ENCODE measurements around the gene GGCT. TPM values are rescaled to one million over a fixed set of nuclear protein-coding genes. Genes with fewer than 3 reads are reported as not detected.
"Not testable (repeated sequence)": the region's sequence is repeated elsewhere in the genome, so short reads cannot be mapped to it uniquely, and the experiment has no call there.

GGCT gene
- total RNA-seq, 8 experiments from 2014 or later: 31.6 to 71.6 (median 49.3) TPM

DNA sequence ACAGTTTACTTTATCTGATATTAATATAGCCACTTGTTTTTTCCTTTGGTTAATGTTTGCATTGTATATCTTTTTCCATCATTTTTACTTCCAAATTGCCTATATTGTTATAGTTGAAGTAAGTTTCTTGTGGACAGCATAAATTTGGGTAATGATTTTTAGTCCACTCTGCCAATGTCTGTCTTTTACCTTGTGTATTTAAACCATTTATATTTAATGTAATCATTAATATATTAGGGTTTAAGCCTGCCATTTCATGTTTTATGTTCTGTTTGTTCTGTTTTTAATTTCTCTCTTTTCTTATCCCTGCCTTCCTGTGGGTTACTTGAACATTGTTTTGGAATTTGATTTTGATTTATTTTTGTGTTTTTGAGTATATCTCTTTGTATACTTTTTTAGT lies 13.2 kb downstream of the GGCT start:
- in situ Hi-C loops (cut with MboI; ENCODE audit: low pct_unique_long_range_greater_than_20kb in 2 of 9, low sequenced_read_pairs in 9 of 9, unreplicated experiment in 9 of 9): no loop called here
- Histone ChIP-seq H3K4me1 (replicated peaks in 1 of 2) (no peaks in the 10 kb centered on the region), H3K4me3 (no peak overlapping the region), H3K27ac (no peak overlapping the region)
- no peak for ATAC-seq (replicated peaks in 6 of 8)

- in situ Hi-C loops (cut with MboI; ENCODE audit: low pct_unique_long_range_greater_than_20kb in 2 of 9, low sequenced_read_pairs in 9 of 9, unreplicated experiment in 9 of 9): no loop called here
- H3K4me1 ChIP-seq (replicated peaks in 1 of 2): no peaks in the 10 kb centered on the region
- H3K4me3 ChIP-seq: no peak overlapping the region
- no peak overlapping the region for H3K27ac ChIP-seq
- 60 to 100% (median 87%) methylated on average over 1 of the region's 1 CpG; no CpG with 5 or more reads in 4 of the 10 experiments for WGBS, 10 experiments
- no peak for ATAC-seq (replicated peaks in 6 of 8)
These were observed 17.3 kb downstream of the GGCT start for GRCh38 chr7:30487371-30487770.

DNA sequence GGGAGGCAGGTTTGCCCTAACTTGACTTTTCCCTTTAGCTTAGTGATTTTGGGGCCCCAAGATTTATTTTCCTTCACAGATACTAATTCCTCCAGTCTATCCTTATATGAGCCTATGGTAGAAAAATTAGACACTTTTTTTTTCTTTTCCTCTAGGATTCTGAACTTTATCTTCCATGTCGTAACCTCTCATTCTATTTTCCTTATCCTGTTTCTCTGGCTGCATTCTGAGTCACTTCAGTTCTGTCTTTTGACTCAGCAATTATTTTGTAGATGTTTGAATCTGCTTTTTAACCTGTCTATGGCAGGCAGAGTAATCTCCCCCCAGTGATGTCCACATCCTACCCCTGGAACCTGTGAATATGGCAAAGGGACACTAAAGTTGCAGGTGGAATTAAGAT lies 19.0 kb downstream of the GGCT start:
- Histone ChIP-seq H3K27ac (no peak overlapping the region), H3K4me3 (no peak overlapping the region), H3K4me1 (replicated peaks in 1 of 2) (no peaks in the 10 kb centered on the region)
- ATAC-seq (replicated peaks in 6 of 8): no peak
- WGBS, 10 experiments: 57 to 100% (median 100%) methylated on average over 1 of the region's 1 CpG; no CpG with 5 or more reads in 1 of the 10 experiments
- in situ Hi-C loops (cut with MboI; ENCODE audit: low pct_unique_long_range_greater_than_20kb in 2 of 9, low sequenced_read_pairs in 9 of 9, unreplicated experiment in 9 of 9): no loop called here

- H3K4me1 ChIP-seq (replicated peaks in 1 of 2): not testable (repeated sequence)
These were observed 23.2 kb downstream of the GGCT start for GRCh38 chr7:30481416-30481815.

GRCh38 chr7:30479202-30480120 lies 25.2 kb downstream of the GGCT start:
- H3K27ac ChIP-seq: no peak overlapping the region
- WGBS, 10 experiments: 17 to 100% (median 75%) methylated on average over 1 to 10 of the region's 14 CpGs; no CpG with 5 or more reads in 1 of the 10 experiments
- H3K4me1 ChIP-seq (replicated peaks in 1 of 2): peaks cover 0 to 3% of the 10 kb centered on the region in 2 donors
- peak overlapping the region in 2 of 5 donors; percentile 65 to 79 for H3K4me3 ChIP-seq
- in situ Hi-C loops (cut with MboI; ENCODE audit: low pct_unique_long_range_greater_than_20kb in 2 of 9, low sequenced_read_pairs in 9 of 9, unreplicated experiment in 9 of 9): no loop called here
- no peak for ATAC-seq (replicated peaks in 6 of 8)

More at GRCh38 chr7:30481416-30481815, 23.2 kb downstream of the GGCT start:
- H3K4me3 ChIP-seq; H3K27ac ChIP-seq; ATAC-seq (replicated peaks in 6 of 8); in situ Hi-C loops (cut with MboI; ENCODE audit: low pct_unique_long_range_greater_than_20kb in 2 of 9, low sequenced_read_pairs in 9 of 9, unreplicated experiment in 9 of 9): not testable (repeated sequence)
- WGBS, 10 experiments: 75 to 100% (median 90%) methylated on average over 2 to 9 of the region's 9 CpGs; no CpG with 5 or more reads in 1 of the 10 experiments

- WGBS, 10 experiments: 0 to 37% (median 5%) methylated on average over 3 to 20 of the region's 77 CpGs; no CpG with 5 or more reads in 1 of the 10 experiments
- peaks cover 0 to 3% of the 10 kb centered on the region in 2 donors for H3K4me1 ChIP-seq (replicated peaks in 1 of 2)
- ATAC-seq (replicated peaks in 6 of 8): peak; percentile 87 to 97 (median 96)
- in situ Hi-C loops (cut with MboI; ENCODE audit: low pct_unique_long_range_greater_than_20kb in 2 of 9, low sequenced_read_pairs in 9 of 9, unreplicated experiment in 9 of 9): no loop called here
- H3K4me3 ChIP-seq: peak within 1 kb of the TSS; percentile 52 to 79 (median 65)
- H3K27ac ChIP-seq: peak within 1 kb of the TSS in 1 of 2 donors; percentile 29
These were observed 26.1 kb downstream of the GGCT start, which contains the start of gene NOD1 for GRCh38 chr7:30478349-30479201. TSS of gene NOD1 (minus strand) at chr7:30478784. CDS start at chr7:30456921, 21,863 bp downstream.

DNA sequence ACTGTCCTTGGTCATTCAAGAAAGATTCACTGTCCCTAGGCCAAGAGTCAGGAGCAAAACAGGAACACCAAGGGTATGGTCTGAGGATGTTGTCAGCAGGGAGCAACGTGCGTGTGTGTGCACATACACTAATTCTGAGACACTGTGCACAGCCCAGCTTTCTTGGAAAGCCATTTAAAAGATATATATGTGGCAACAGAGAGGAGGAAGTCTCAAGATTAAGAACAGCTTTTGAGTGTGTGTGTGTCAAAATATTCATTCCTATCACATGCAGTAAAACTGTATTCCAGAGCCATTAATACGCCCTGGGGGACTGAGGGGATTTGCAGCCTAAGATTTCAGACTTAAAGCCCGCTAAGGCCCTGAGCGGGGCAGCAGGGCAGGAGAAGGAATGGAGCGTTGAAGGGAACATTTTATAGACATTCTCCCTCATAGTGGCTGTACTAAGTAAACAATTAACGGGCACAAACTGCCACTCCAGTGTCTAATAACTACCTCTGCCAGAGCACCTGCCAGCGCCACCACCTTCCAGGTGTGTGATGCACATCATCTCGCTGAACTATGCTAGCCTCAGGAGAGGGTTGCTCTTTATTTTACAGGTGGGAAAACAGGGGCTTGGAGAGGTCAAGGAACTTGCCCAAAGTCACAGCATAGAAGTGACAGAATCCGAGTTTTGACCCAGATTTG lies 28.0 kb downstream of the GGCT start:
- ATAC-seq (replicated peaks in 6 of 8): no peak
- no peak overlapping the region for H3K27ac ChIP-seq
- no peak overlapping the region for H3K4me3 ChIP-seq
- in situ Hi-C loops (cut with MboI; ENCODE audit: low pct_unique_long_range_greater_than_20kb in 2 of 9, low sequenced_read_pairs in 9 of 9, unreplicated experiment in 9 of 9): no loop called here
- H3K4me1 ChIP-seq (replicated peaks in 1 of 2): peaks cover 4 to 6% of the 10 kb centered on the region in 2 donors
- 54 to 100% (median 86%) methylated on average over 2 to 10 of the region's 10 CpGs; no CpG with 5 or more reads in 2 of the 10 experiments for WGBS, 10 experiments

DNA sequence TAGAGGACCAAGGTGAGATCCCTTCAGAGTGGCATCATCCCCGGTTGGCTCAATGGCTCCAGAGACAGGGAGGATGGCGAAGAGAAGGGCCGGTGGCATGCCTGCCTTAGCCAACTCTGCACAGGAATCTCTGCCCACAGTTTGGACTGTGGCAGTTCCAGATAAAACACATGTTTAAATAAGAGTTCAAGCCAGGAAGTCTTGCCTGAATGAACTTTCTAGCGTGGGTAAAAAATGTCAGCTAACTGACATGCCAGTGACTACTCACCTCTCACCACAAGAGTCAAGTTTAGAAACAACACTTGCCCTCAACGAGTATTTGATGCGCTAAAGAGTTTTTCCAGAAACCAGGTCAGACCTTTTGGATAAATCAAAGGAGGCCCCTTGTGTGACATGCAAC lies 29.0 kb downstream of the GGCT start:
- no peak overlapping the region for H3K4me3 ChIP-seq
- 63 to 100% (median 88%) methylated on average over 1 to 5 of the region's 6 CpGs; no CpG with 5 or more reads in 2 of the 10 experiments for WGBS, 10 experiments
- peaks cover 15 to 16% of the 10 kb centered on the region in 2 donors for H3K4me1 ChIP-seq (replicated peaks in 1 of 2)
- in situ Hi-C loops (cut with MboI; ENCODE audit: low pct_unique_long_range_greater_than_20kb in 2 of 9, low sequenced_read_pairs in 9 of 9, unreplicated experiment in 9 of 9): no loop called here
- ATAC-seq (replicated peaks in 6 of 8): no peak
- H3K27ac ChIP-seq: no peak overlapping the region

DNA sequence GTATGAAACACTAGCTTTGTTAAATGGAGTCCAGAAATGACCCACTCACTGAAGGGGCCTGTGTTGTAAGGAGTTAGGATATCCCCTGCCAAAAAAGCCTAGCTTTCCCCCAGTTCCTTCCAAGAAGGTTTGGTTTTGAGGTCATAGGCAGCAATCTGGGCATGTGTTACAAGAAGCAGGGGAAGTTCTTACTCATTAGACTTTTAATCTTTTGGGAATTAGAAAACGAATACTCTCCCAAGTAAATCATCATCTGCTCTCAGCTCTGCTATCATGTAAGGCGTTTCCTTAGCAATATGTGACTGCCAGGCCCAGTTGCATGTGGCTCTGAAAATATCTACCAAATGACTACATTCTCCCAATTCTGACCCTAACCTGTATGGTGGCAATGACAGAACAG lies 29.7 kb downstream of the GGCT start:
- ATAC-seq (replicated peaks in 6 of 8): peak in 1 of 8 experiments; percentile 1
- 0 to 89% (median 44%) methylated on average over 1 to 2 of the region's 2 CpGs; no CpG with 5 or more reads in 2 of the 10 experiments for WGBS, 10 experiments
- in situ Hi-C loops (cut with MboI; ENCODE audit: low pct_unique_long_range_greater_than_20kb in 2 of 9, low sequenced_read_pairs in 9 of 9, unreplicated experiment in 9 of 9): no loop called here

GRCh38 chr7:30474485-30474884 lies 30.1 kb downstream of the GGCT start:
- Histone ChIP-seq H3K27ac (no peak overlapping the region), H3K4me3 (no peak overlapping the region), H3K4me1 (replicated peaks in 1 of 2) (peaks cover 24 to 26% of the 10 kb centered on the region in 2 donors)
- ATAC-seq (replicated peaks in 6 of 8): no peak
- WGBS, 10 experiments: 50 to 100% (median 93%) methylated on average over 1 to 8 of the region's 10 CpGs; no CpG with 5 or more reads in 1 of the 10 experiments
- in situ Hi-C loops (cut with MboI; ENCODE audit: low pct_unique_long_range_greater_than_20kb in 2 of 9, low sequenced_read_pairs in 9 of 9, unreplicated experiment in 9 of 9): no loop called here

More for the DNA sequence above, 29.7 kb downstream of the GGCT start:
- no peak overlapping the region for H3K4me3 ChIP-seq
- no peak overlapping the region for H3K27ac ChIP-seq
- peaks cover 20 to 21% of the 10 kb centered on the region in 2 donors for H3K4me1 ChIP-seq (replicated peaks in 1 of 2)

- 83 to 100% (median 100%) methylated on average over 1 of the region's 1 CpG; no CpG with 5 or more reads in 5 of the 10 experiments for WGBS, 10 experiments
- no peak for ATAC-seq (replicated peaks in 6 of 8)
- Histone ChIP-seq H3K4me3 (no peak overlapping the region), H3K27ac (no peak overlapping the region), H3K4me1 (replicated peaks in 1 of 2) (peaks cover 30 to 31% of the 10 kb centered on the region in 2 donors)
- in situ Hi-C loops (cut with MboI; ENCODE audit: low pct_unique_long_range_greater_than_20kb in 2 of 9, low sequenced_read_pairs in 9 of 9, unreplicated experiment in 9 of 9): no loop called here
These were observed 30.7 kb downstream of the GGCT start for GRCh38 chr7:30473903-30474302.

Measured in motor neuron (in vitro differentiated cells).